T-helper 2 cell treated with Interferon-gamma antibody and Interleukin-4, amounts not matched to agents 5 μg/mL and 100 μg/mL, for 36 hours (primary cell): ENCODE measurements around the gene UTP18.
"Not testable (repeated sequence)": the region's sequence is repeated elsewhere in the genome, so short reads cannot be mapped to it uniquely, and the experiment has no call there.

Source experiments
- DNase-seq: peaks from one replicate; pipeline ENCODE4 v3.0.0; 2021; ENCODE audit warnings: low spot score
- H3K27ac Mint-ChIP-seq: one replicate; pipeline ENCODE4 v1.8.0; 2021; ENCODE audit warnings: mild to moderate bottlenecking, mixed read lengths
- H3K27me3 Mint-ChIP-seq: one replicate; pipeline ENCODE4 v1.8.0; 2021; ENCODE audit warnings: low read depth, mixed read lengths
- H3K36me3 Mint-ChIP-seq: one replicate; pipeline ENCODE4 v1.8.0; 2021; ENCODE audit warnings: low read depth, mixed read lengths
- H3K4me1 Mint-ChIP-seq: one replicate; pipeline ENCODE4 v1.8.0; 2021; ENCODE audit warnings: low read depth, mixed read lengths
- H3K4me3 Mint-ChIP-seq: one replicate; pipeline ENCODE4 v1.8.0; 2022; ENCODE audit warnings: mild to moderate bottlenecking, moderate library complexity, mixed read lengths
- H3K9me3 Mint-ChIP-seq: one replicate; pipeline ENCODE4 v1.8.0; 2021; ENCODE audit warnings: mixed read lengths

Gene UTP18

GRCh38 chr17:51330861-51331503 lies 70.6 kb downstream of the UTP18 start:
- H3K36me3 Mint-ChIP-seq, H3K4me1 Mint-ChIP-seq, DNase-seq, H3K9me3 Mint-ChIP-seq, H3K27ac Mint-ChIP-seq, H3K4me3 Mint-ChIP-seq: not testable (repeated sequence)
- peaks cover 12% of the 10 kb centered on the region for H3K27me3 Mint-ChIP-seq

GRCh38 chr17:51335006-51335590 lies 74.8 kb downstream of the UTP18 start:
- peaks cover 3% of the 10 kb centered on the region for H3K27me3 Mint-ChIP-seq
- no peak for DNase-seq
- no peaks in the 10 kb centered on the region for H3K9me3 Mint-ChIP-seq
- no peaks in the 10 kb centered on the region for H3K36me3 Mint-ChIP-seq
- H3K4me3 Mint-ChIP-seq: no peak overlapping the region
- no peak overlapping the region for H3K27ac Mint-ChIP-seq
- H3K4me1 Mint-ChIP-seq: no peaks in the 10 kb centered on the region

- Mint-ChIP-seq H3K27ac (no peak overlapping the region), H3K27me3 (peaks cover 5% of the 10 kb centered on the region), H3K36me3 (no peaks in the 10 kb centered on the region), H3K4me3 (no peak overlapping the region), H3K4me1 (no peaks in the 10 kb centered on the region), H3K9me3 (no peaks in the 10 kb centered on the region)
- DNase-seq: no peak
Measured at GRCh38 chr17:51335883-51336822, 75.8 kb downstream of the UTP18 start.

- no peaks in the 10 kb centered on the region for H3K9me3 Mint-ChIP-seq
- no peak overlapping the region for H3K4me3 Mint-ChIP-seq
- peaks cover 11% of the 10 kb centered on the region for H3K27me3 Mint-ChIP-seq
- H3K36me3 Mint-ChIP-seq: no peaks in the 10 kb centered on the region
- no peak overlapping the region for H3K27ac Mint-ChIP-seq
- no peaks in the 10 kb centered on the region for H3K4me1 Mint-ChIP-seq
- DNase-seq: no peak
Measured at GRCh38 chr17:51341457-51341856, 81.1 kb downstream of the UTP18 start.

- no peak overlapping the region for H3K27ac Mint-ChIP-seq
- no peaks in the 10 kb centered on the region for H3K4me1 Mint-ChIP-seq
- no peaks in the 10 kb centered on the region for H3K36me3 Mint-ChIP-seq
- H3K27me3 Mint-ChIP-seq: peaks cover 11% of the 10 kb centered on the region
- DNase-seq: no peak
- H3K4me3 Mint-ChIP-seq: no peak overlapping the region
- no peaks in the 10 kb centered on the region for H3K9me3 Mint-ChIP-seq
Measured at GRCh38 chr17:51342257-51342656, 81.9 kb downstream of the UTP18 start.

GRCh38 chr17:51344532-51344931 lies 84.2 kb downstream of the UTP18 start:
- Mint-ChIP-seq H3K4me1 (no peaks in the 10 kb centered on the region), H3K4me3 (no peak overlapping the region), H3K9me3 (no peaks in the 10 kb centered on the region), H3K36me3 (no peaks in the 10 kb centered on the region), H3K27me3 (peaks cover 19% of the 10 kb centered on the region), H3K27ac (no peak overlapping the region)
- DNase-seq: no peak

GRCh38 chr17:51346218-51346982 lies 86.1 kb downstream of the UTP18 start:
- Mint-ChIP-seq H3K27me3 (peaks cover 21% of the 10 kb centered on the region), H3K4me3 (no peak overlapping the region), H3K27ac (no peak overlapping the region), H3K9me3 (no peaks in the 10 kb centered on the region), H3K4me1 (no peaks in the 10 kb centered on the region), H3K36me3 (no peaks in the 10 kb centered on the region)
- no peak for DNase-seq
